SK-N-MC (cell line): ENCODE data around the gene HBZ.

ENCODE experiments used
- EZH2 ChIP-seq: fragments of 200-600 bp; sonication (generic); IDR thresholded peaks from one replicate; pipeline ENCODE4 v1.6.1; 2017; ENCODE audit warnings: antibody characterized with exemption
- FOXP2 ChIP-seq: optimal IDR thresholded peaks from 2 replicates; pipeline ENCODE3; 2011; ENCODE audit warnings: mild to moderate bottlenecking, moderate library complexity; ENCODE audit not compliant: insufficient read depth; ENCODE audit errors: extremely low read length, control extremely low read depth
- POLR2AphosphoS5 ChIP-seq: IDR thresholded peaks from 2 replicates; pipeline ENCODE4 v1.6.1; 2012; ENCODE audit warnings: mild to moderate bottlenecking, low read depth, low read length, borderline replicate concordance

DNA sequence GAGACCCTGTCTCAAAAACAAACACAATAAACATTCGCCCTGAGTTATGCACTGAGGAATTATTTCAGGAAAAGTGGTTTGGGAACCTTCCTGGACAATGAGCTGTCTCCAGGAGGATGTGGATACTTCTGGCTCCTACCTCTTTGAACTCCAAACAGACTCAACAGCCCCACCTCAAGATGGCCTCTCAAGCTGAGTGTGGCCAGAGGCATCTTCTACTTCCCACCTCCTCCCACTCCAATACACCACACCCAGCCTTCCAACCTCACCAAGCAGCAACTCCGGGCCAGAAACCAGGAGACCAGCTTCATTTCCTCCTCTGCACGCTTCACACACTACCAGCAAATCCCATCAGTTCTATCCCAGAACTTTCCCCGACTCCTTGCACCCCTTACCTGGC, 39.4 kb downstream of the HBZ start:
- TF ChIP-seq POLR2AphosphoS5 (no peak), EZH2 (no peak), FOXP2 (no peak)
